ENCODE measurements around the gene NHP2. TPM values are rescaled to one million over a fixed set of nuclear protein-coding genes. Genes with fewer than 3 reads are reported as not detected.

The NHP2 gene
- total and polyA plus RNA-seq, 9 of the 15 experiments (the other 6 are each of a cell fraction or from before 2014, with no cell fraction given), result 52.8 to 622 (median 144) TPM

- TF ChIP-seq BRF2 (IDR thresholded peaks at IDR 0.05; ENCODE audit: borderline replicate concordance, insufficient read depth, insufficient read length) (no peak), ZNF197 (CRISPR knock-in tag; IDR thresholded peaks at IDR 0.05; ENCODE audit: low read depth) (no peak), SRSF7 (optimal IDR thresholded peaks at IDR 0.05; ENCODE audit: low read depth, low read length) (no peak), ZBTB8A (IDR thresholded peaks at IDR 0.05; ENCODE audit: partially characterized antibody) (no peak), CC2D1A (IDR thresholded peaks at IDR 0.05) (no peak), HMGN3 (IDR thresholded peaks at IDR 0.05; ENCODE audit: borderline replicate concordance, extremely low read depth, insufficient read length, low read depth, low read length) (no peak), ZNF212 (CRISPR knock-in tag; IDR thresholded peaks at IDR 0.05) (no peak), ZNF134 (CRISPR knock-in tag; conservative IDR thresholded peaks at IDR 0.05) (no peak), ZNF146 (CRISPR knock-in tag; IDR thresholded peaks at IDR 0.05; ENCODE audit: unreplicated experiment) (peak; percentile 98), ZC3H8 (IDR thresholded peaks at IDR 0.05) (no peak), RFX5 (IDR thresholded peaks at IDR 0.05; ENCODE audit: low read depth, low read length) (no peak), ATF3 (IDR thresholded peaks at IDR 0.05) (peak; percentile 64), ATF3 (CRISPR knock-in tag; conservative IDR thresholded peaks at IDR 0.05) (no peak), BCOR (IDR thresholded peaks at IDR 0.05) (peak; percentile 75), ID3 (CRISPR knock-in tag; IDR thresholded peaks at IDR 0.05) (no peak), ID3 (tag; IDR thresholded peaks at IDR 0.05) (no peak), ETV1 (tag; conservative IDR thresholded peaks at IDR 0.05; ENCODE audit: low read depth) (no peak), DLX4 (CRISPR knock-in tag; IDR thresholded peaks at IDR 0.05) (no peak)
These were observed 41.1 kb downstream of the NHP2 start (continued) for GRCh38 chr5:178112545-178112944.

Measured in K562 (cell line).